ENCODE measurements around the gene GLG1.

DNA sequence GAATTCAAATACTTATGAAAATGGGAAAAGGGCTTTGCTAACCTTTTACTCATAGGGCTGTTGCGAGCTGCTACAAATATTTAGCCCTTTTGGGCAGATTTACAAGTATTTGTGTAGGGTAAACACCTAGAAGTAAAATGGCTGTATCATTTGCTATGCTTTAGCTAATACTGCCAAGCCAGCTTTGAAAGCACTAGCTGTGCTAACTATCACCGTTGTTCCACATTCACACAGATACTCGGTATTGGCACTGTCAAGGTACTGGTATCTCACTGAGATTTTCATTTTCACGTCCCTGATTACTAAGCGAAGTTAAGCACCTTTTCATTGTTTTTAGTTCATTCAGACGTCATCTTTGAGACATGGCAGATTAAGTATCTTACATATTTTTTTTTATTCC is 84.8 kb downstream of the GLG1 start:
- TF ChIP-seq, protein P1, sequence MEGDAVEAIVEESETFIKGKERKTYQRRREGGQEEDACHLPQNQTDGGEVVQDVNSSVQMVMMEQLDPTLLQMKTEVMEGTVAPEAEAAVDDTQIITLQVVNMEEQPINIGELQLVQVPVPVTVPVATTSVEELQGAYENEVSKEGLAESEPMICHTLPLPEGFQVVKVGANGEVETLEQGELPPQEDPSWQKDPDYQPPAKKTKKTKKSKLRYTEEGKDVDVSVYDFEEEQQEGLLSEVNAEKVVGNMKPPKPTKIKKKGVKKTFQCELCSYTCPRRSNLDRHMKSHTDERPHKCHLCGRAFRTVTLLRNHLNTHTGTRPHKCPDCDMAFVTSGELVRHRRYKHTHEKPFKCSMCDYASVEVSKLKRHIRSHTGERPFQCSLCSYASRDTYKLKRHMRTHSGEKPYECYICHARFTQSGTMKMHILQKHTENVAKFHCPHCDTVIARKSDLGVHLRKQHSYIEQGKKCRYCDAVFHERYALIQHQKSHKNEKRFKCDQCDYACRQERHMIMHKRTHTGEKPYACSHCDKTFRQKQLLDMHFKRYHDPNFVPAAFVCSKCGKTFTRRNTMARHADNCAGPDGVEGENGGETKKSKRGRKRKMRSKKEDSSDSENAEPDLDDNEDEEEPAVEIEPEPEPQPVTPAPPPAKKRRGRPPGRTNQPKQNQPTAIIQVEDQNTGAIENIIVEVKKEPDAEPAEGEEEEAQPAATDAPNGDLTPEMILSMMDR (IDR thresholded peaks at IDR 0.05): no peak
- TF ChIP-seq POLR2A (IDR thresholded peaks at IDR 0.05): no peak
